HG03558 (cell line): ENCODE data around the gene PREP.
"Not testable (repeated sequence)": the region's sequence is repeated elsewhere in the genome, so short reads cannot be mapped to it uniquely, and the experiment has no call there.

Experiments used
- ATAC-seq: cut with Tn5 transposase; IDR thresholded peaks from one replicate; pipeline ENCODE4 v1.9.1; 2021; ENCODE audit warnings: moderate number of reproducible peaks; ENCODE audit not compliant: unreplicated experiment; ENCODE audit errors: extremely low read depth

PREP gene

GRCh38 chr6:105402939-105403935, at the start of gene PREP:
TSS of gene PREP (minus strand) at chr6:105403082. CDS start at chr6:105402891, 191 bp downstream.
- ATAC-seq = peak; percentile 75

GRCh38 chr6:105452376-105452775, 49.5 kb upstream of the PREP start:
- no peak for ATAC-seq

- no peak for ATAC-seq
Observed at GRCh38 chr6:105449756-105450390, 47.0 kb upstream of the PREP start.

GRCh38 chr6:105445481-105445880, 42.6 kb upstream of the PREP start:
- ATAC-seq = no peak

GRCh38 chr6:105443941-105444340, 41.1 kb upstream of the PREP start:
- no peak for ATAC-seq

- no peak for ATAC-seq
Observed at GRCh38 chr6:105442369-105442768, 39.5 kb upstream of the PREP start.

GRCh38 chr6:105437236-105437635, 34.4 kb upstream of the PREP start:
- ATAC-seq = no peak

- no peak for ATAC-seq
Observed at GRCh38 chr6:105433723-105434122, 30.8 kb upstream of the PREP start.

GRCh38 chr6:105432797-105433196, 29.9 kb upstream of the PREP start:
- no peak for ATAC-seq

- ATAC-seq = no peak
Observed at GRCh38 chr6:105431226-105431625, 28.3 kb upstream of the PREP start.

GRCh38 chr6:105430685-105431084, 27.8 kb upstream of the PREP start:
- ATAC-seq = no peak

GRCh38 chr6:105429676-105430075, 26.8 kb upstream of the PREP start:
- ATAC-seq = no peak

- no peak for ATAC-seq
Observed at GRCh38 chr6:105428342-105428957, 25.6 kb upstream of the PREP start.

GRCh38 chr6:105424175-105424783, 21.4 kb upstream of the PREP start:
- peak; percentile 52 for ATAC-seq

- ATAC-seq = not testable (repeated sequence)
Observed at GRCh38 chr6:105416971-105417370, 14.1 kb upstream of the PREP start.

- no peak for ATAC-seq
Observed at GRCh38 chr6:105409734-105410133, 6.9 kb upstream of the PREP start.

GRCh38 chr6:105402090-105402938, 568 bp downstream of the PREP start:
- ATAC-seq = no peak

- ATAC-seq = no peak
Observed at GRCh38 chr6:105401247-105402089, 1.4 kb downstream of the PREP start.

GRCh38 chr6:105400501-105400900, 2.4 kb downstream of the PREP start:
- no peak for ATAC-seq
